Pancreas (tissue), 10 donors: ENCODE data around the gene HIPK2. TPM values are rescaled to one million over a fixed set of nuclear protein-coding genes. Genes with fewer than 3 reads are reported as not detected.

ENCODE experiments used
- ATAC-seq, 4 donors: fragments of 200-7000 bp; cut with Tn5 transposase; one replicate each; pipeline versions ENCODE4 v1.8.0 to v1.9.1; 2020; ENCODE audit warnings: mild to moderate bottlenecking in 4 of 4, moderate library complexity in 4 of 4
- DNase-seq, 6 donors: peaks; one replicate each; pipeline ENCODE4 v3.0.0-alpha.2; 2020
- FAIRE-seq: peaks from 2 replicates; lab custom pipeline; 2012; peaks lifted over from hg19 to GRCh38; lab: Jason Lieb, UNC
- H3K27ac ChIP-seq, 4 donors: fragments of 200-600 bp; sonication (generic); 1 replicate in 3 of 4; 2 replicates in 1 of 4; pipeline versions ENCODE4 v1.5.0 to v1.8.0; 2020
- H3K27me3 ChIP-seq, 4 donors: fragments of 200-600 bp; one replicate each; pipeline ENCODE4 v1.8.0; 2021
- H3K36me3 ChIP-seq, 3 donors: fragments of 200-600 bp; sonication (generic) in 1 of 3; one replicate each; pipeline versions ENCODE4 v1.5.0 to v1.8.0; 2020 to 2021
- H3K4me1 ChIP-seq, 3 donors: fragments of 200-600 bp; one replicate each; pipeline ENCODE4 v1.8.0; 2021
- H3K4me3 ChIP-seq, 4 donors: fragments of 200-600 bp; sonication (generic) in 2 of 4; one replicate each; pipeline versions ENCODE4 v1.5.0 to v1.8.0; 2020 to 2021
- H3K9me3 ChIP-seq, 4 donors: fragments of 200-600 bp; one replicate each; pipeline ENCODE4 v1.8.0; 2021
- WGBS, 2 donors: extraction: QIAGEN DNeasy Blood & Tissue Kit; methylation state at CpG; one replicate each; pipeline ENCODE4 v1.1.7; 2013; 5-methylcytosine and 5-hydroxymethylcytosine counted together
- intact Hi-C, 3 donors: fragments of 100-400 bp; cut with DNase I; formaldehyde crosslinking; loops; one replicate each; pipeline versions ENCODE4 v1.11.1 to v1.14.2; 2022
- polyA plus RNA-seq, 2 donors: library from polyadenylated mRNA; stranded (reverse); fragments of 200-250 nt; gene quantifications; one replicate each; pipeline ENCODE4 v1.2.3, GENCODE V29; 2013
- total RNA-seq, 6 donors: library from RNA; stranded (reverse); fragmentation: NEBNext Ultra II Directional in 4 of 6; extraction: Animal tissue kit (Norgen Biotek cat#: 25700) in 4 of 6; gene quantifications; one replicate each; pipeline versions ENCODE4 v1.2.1 to v1.2.4, GENCODE V29; 2021 to 2023
- TF ChIP-seq, protein P1 (sequence below), 4 donors: fragments of 200-600 bp; sonication (generic) in 3 of 4; IDR thresholded peaks; one replicate each; pipeline versions ENCODE4 v1.5.0 to v1.8.0; 2021; ENCODE audit warnings: antibody characterized with exemption in 4 of 4
- donor health status: healthy with polysubstance abuse.
- donor health status: DM: no; HTN: no; CAD: no; lungs with moderate emphysema.
- donor health status: DM: no; HTN: no; CAD: no.
- donor health status: control.
- donor health status: control.
- donor health status: Bipolar disorder and iron deficiency.
- donor health status: DM: yes; HTN: yes; CAD: no.
- donor health status: DM: no; HTN: no; CAD: no.
- donor health status: DM: no; HTN: no; CAD: no.
- donor health status: DM: yes; HTN: yes; CAD: no.

HIPK2 gene
- total and polyA plus RNA-seq, 8 donors = 6.7 to 49.0 (median 24.7) TPM

DNA sequence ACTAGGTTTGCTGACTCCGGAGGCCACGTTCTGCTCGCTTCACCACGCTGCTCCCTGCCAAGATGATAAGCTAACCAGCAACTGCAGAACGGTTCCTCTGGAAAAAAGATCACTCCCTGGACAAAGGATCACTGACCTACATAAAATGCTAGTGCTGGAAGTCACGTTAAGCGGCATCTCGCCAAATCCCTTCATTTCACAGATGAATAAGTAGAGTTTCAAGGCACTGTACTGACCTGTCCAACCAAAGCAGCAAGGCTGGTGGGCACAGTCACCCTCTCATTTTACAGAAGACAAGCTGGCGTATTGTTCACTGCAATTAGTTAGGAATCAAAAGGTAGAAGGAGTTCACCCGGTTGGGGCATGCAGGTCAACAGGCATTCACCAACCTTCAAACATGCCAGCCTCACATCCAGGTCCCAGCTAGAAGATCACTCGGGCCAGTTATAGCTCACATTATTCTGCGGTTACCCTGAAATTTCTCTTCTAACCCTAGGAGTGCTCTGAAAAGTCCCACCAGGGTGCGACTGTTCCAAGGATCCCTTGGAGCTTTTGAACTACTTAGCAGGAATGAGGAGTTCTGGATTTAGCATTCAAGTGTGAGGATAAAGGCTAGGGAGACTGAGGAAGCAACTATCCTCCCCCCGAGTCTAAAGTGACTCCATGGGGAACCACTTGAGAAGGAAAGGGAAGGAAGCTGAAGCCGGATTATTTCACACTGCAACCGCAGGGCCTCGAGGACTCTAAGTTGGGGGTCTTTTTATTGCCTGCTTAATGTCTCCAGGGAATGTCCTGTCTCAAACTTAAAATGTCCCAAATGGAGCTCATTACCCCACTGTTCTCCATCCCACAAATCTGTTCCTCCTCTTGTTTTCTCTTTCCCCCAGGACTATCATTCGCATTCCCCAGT lies 32.8 kb downstream of the HIPK2 start:
- whole genome bisulfite sequencing, 2 donors = 81 to 87% methylated on average over 18 of the region's 18 CpGs
- ATAC-seq (no peak), DNase-seq (no peak), FAIRE-seq (no peak)
- Histone ChIP-seq H3K9me3 (no peaks in the 10 kb centered on the region), H3K27me3 (no peaks in the 10 kb centered on the region), H3K4me3 (no peak overlapping the region), H3K4me1 (peaks cover 12 to 30% (median 13%) of the 10 kb centered on the region in 3 donors), H3K36me3 (no peaks in the 10 kb centered on the region), H3K27ac (no peak overlapping the region)
- TF ChIP-seq, protein P1, sequence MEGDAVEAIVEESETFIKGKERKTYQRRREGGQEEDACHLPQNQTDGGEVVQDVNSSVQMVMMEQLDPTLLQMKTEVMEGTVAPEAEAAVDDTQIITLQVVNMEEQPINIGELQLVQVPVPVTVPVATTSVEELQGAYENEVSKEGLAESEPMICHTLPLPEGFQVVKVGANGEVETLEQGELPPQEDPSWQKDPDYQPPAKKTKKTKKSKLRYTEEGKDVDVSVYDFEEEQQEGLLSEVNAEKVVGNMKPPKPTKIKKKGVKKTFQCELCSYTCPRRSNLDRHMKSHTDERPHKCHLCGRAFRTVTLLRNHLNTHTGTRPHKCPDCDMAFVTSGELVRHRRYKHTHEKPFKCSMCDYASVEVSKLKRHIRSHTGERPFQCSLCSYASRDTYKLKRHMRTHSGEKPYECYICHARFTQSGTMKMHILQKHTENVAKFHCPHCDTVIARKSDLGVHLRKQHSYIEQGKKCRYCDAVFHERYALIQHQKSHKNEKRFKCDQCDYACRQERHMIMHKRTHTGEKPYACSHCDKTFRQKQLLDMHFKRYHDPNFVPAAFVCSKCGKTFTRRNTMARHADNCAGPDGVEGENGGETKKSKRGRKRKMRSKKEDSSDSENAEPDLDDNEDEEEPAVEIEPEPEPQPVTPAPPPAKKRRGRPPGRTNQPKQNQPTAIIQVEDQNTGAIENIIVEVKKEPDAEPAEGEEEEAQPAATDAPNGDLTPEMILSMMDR (IDR thresholded peaks at IDR 0.05) = no peak
- intact Hi-C loops = no loop called here

DNA sequence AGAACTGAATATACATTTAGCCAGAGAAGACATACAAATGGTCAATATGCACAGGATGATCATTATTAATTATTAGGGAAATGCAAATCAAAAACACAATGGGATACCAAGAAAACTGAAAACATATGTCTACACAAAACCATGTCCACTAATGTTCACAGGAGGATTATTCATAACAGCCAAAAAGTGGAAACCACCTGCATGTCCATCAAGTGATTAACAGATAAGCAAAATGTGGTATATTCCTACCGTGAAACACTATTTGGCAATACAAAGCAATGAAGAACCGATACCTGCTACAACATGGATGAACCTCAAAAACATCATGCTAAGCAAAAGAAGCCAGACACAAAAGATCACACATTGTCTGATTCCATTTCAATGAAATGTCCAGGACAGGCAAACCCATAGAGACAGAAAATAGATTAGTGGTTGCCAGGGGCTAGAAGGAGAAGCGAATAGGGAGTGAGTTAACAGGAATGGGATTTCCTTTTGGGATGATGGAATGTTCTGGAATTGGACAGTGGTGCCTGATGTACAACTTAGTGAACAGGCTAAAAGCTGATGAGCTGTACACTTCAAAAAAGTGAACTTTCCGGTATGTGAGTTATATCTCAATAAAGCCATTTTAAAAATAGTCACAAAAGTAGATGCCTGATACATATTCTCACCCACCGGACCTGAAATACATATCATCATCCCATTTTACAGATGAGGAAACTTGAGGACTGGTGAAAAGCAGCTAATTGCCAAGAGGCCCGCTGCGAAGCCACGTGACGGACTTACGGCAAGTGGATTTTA lies 33.6 kb downstream of the HIPK2 start:
- WGBS, 2 donors = 89 to 92% methylated on average over 10 of the region's 10 CpGs

DNA sequence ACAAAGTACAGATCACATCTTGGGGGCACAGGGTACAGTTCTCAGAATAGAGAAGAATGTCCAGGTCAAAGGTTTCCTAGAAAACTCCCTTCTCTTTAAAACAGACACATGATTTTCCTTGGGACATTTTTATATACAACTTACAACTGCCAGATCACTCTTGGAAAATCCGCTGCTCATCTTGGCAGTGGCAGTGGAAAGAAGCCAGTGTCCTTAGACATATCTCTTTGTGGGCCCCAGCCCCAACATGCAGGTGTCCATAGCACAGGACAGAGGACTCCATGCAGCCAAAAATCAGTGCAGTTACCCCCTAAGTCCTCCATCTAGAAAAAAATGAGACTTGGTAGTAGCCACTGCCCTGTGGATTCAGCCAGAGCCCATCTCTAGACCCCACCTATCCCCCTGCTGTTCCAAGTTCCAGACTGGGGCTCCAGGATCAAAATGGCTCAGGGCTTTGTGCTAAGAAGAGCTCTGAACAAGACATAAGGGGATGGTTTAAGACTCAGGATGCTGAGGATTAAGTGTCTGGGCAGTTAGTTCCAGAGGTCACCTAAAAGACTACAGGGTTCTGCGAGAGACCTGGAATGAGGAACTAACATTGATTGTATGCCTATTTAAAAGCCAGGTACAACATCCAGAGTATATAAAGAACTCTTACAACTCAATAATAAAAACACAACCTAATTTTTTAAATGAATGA lies 34.4 kb downstream of the HIPK2 start:
- TF ChIP-seq, protein P1 (IDR thresholded peaks at IDR 0.05) = no peak
- H3K36me3 ChIP-seq = no peaks in the 10 kb centered on the region
- WGBS, 2 donors = 76 to 88% methylated on average over 2 of the region's 2 CpGs
- no peak overlapping the region for H3K4me3 ChIP-seq
- ATAC-seq (no peak), DNase-seq (no peak), FAIRE-seq (no peak)
- no peak overlapping the region for H3K27ac ChIP-seq
- H3K27me3 ChIP-seq = no peaks in the 10 kb centered on the region
- peaks cover 12 to 34% (median 15%) of the 10 kb centered on the region in 3 donors for H3K4me1 ChIP-seq
- intact Hi-C loops = no loop called here
- no peaks in the 10 kb centered on the region for H3K9me3 ChIP-seq

More for the DNA sequence above, 33.6 kb downstream of the HIPK2 start:
- DNase-seq = no peak
- TF ChIP-seq, protein P1 (IDR thresholded peaks at IDR 0.05) = no peak
- no peak for FAIRE-seq
- H3K4me1 ChIP-seq = peaks cover 12 to 33% (median 13%) of the 10 kb centered on the region in 3 donors
- intact Hi-C loops = no loop called here
- H3K36me3 ChIP-seq = no peaks in the 10 kb centered on the region
- no peaks in the 10 kb centered on the region for H3K27me3 ChIP-seq
- no peak overlapping the region for H3K27ac ChIP-seq
- ATAC-seq = no peak
- no peaks in the 10 kb centered on the region for H3K9me3 ChIP-seq
- H3K4me3 ChIP-seq = no peak overlapping the region

DNA sequence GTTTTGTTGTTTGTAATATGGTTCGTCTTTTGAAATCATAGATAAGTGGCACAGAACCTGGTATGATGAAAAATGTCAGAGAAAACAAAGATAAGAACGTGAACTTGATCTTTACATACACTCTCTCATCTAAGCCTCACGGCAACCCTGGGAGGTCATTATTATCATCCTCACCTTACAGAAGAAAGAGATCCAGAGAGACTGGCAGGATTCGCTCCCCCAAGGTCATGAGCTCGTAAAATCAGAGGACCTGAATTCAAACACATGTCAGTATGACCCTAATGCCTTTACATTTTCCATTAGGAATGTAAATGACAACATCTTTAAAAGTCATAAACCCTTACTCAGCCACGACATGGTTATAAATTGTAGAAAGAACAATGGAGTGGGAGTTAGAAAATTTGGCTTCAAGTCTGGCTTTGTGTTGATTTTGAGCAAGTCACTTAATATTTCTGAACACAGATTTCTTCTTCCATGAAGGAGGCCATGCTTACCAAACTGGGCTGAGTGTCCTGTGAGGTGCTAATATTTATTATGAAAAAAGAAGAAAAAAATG lies 35.9 kb downstream of the HIPK2 start:
- no peak for FAIRE-seq
- no peak for DNase-seq
- no peak overlapping the region for H3K27ac ChIP-seq
- H3K4me1 ChIP-seq = peaks cover 12 to 40% (median 20%) of the 10 kb centered on the region in 3 donors
- no peaks in the 10 kb centered on the region for H3K36me3 ChIP-seq
- no peak overlapping the region for H3K4me3 ChIP-seq
- WGBS, 2 donors = 48% methylated on average over 6 of the region's 6 CpGs
- no peaks in the 10 kb centered on the region for H3K9me3 ChIP-seq
- no peak for ATAC-seq
- H3K27me3 ChIP-seq = no peaks in the 10 kb centered on the region
- TF ChIP-seq, protein P1 (IDR thresholded peaks at IDR 0.05) = no peak
- intact Hi-C loops = no loop called here
